ENCODE measurements around the gene UBTD2. TPM values are rescaled to one million over a fixed set of nuclear protein-coding genes. Genes with fewer than 3 reads are reported as not detected.

The UBTD2 gene
- total RNA-seq, 2 donors from 2014 or later: 30.4 to 30.5 TPM

GRCh38 chr5:172178301-172178987 lies 105.1 kb downstream of the UBTD2 start:
- DNase-seq: no peak
- Mint-ChIP-seq H3K4me3 (no peak overlapping the region), H3K4me1 (peaks cover 21% of the 10 kb centered on the region), H3K27ac (no peak overlapping the region), H3K27me3 (ENCODE audit: insufficient read depth) (no peaks in the 10 kb centered on the region), H3K9me3 (no peaks in the 10 kb centered on the region), H3K36me3 (ENCODE audit: low read depth) (peaks cover 8% of the 10 kb centered on the region)
- Histone ChIP-seq H3K36me3 (ENCODE audit: control insufficient read depth, insufficient read depth, low read length) (no peaks in the 10 kb centered on the region), H3K9me3 (ENCODE audit: control insufficient read depth, low read length) (peaks cover 5% of the 10 kb centered on the region), H3K4me1 (ENCODE audit: control insufficient read depth, insufficient read depth, low read length) (no peaks in the 10 kb centered on the region), H3K27ac (ENCODE audit: low read depth, low read length) (no peak overlapping the region), H3K4me3 (ENCODE audit: low read length) (no peak overlapping the region), H3K27me3 (ENCODE audit: control insufficient read depth, insufficient read depth, low read length, poor library complexity, severe bottlenecking) (no peaks in the 10 kb centered on the region), H3K9ac (ENCODE audit: extremely low read depth, low read length, poor library complexity, severe bottlenecking) (no peak overlapping the region)
- WGBS, 2 experiments (ENCODE audit: insufficient coverage in 1 of 2, insufficient read length in 1 of 2): 60 to 72% methylated on average over 17 to 18 of the region's 18 CpGs
- TF ChIP-seq CTCF (conservative IDR thresholded peaks at IDR 0.05): no peak

DNA sequence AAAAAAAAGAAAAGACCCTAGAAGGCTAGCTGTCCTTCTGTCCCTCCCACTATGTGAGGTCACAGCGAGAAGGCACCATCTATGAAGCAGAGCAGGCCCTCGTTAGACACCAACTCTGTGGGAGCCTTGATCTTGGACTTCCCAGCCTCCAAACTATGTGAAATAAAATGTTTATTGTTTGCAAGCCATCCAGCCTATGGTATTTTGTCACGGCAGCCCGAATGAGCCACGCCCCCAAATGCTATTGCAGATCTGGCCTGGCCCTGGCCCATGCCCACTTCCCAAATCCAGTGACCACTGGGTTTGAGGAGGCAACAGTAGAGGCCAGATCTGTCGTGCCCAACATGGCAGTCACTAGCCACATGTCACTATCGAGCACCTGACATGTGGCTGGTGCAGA lies 106.4 kb downstream of the UBTD2 start:
- Mint-ChIP-seq H3K9me3 (no peaks in the 10 kb centered on the region), H3K4me1 (peaks cover 23% of the 10 kb centered on the region)

DNA sequence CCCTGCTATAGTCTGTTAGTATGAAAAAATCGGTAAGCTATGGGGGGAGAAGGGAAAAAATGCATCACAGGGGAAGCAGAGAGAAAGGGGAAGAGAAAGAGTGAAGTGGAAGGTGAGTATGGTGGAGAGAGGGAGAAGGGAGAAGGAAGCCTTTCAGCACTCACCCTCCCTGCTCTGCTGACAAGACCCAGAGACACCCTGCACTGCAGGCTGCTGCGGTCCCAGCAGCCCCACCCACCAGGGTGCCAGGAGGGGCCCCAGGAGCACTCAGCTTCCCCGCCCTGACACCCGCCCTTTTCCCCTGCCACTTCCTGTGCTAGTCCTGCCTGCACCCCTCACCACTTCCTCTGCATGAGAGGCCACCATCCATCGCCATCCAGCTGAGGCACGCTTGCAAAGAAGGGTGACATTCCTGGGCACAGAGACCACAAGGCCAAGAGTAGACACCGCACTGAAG lies 108.3 kb downstream of the UBTD2 start:
- Histone ChIP-seq H3K4me1 (ENCODE audit: control insufficient read depth, insufficient read depth, low read length) (no peaks in the 10 kb centered on the region), H3K36me3 (ENCODE audit: control insufficient read depth, insufficient read depth, low read length) (no peaks in the 10 kb centered on the region), H3K9me3 (ENCODE audit: control insufficient read depth, low read length) (no peaks in the 10 kb centered on the region), H3K4me3 (ENCODE audit: low read length) (no peak overlapping the region), H3K27me3 (ENCODE audit: control insufficient read depth, insufficient read depth, low read length, poor library complexity, severe bottlenecking) (no peaks in the 10 kb centered on the region), H3K9ac (ENCODE audit: extremely low read depth, low read length, poor library complexity, severe bottlenecking) (no peak overlapping the region), H3K27ac (ENCODE audit: low read depth, low read length) (no peak overlapping the region)
- H3K36me3 Mint-ChIP-seq (ENCODE audit: low read depth): no peaks in the 10 kb centered on the region
- H3K4me1 Mint-ChIP-seq: peaks cover 23% of the 10 kb centered on the region
- WGBS, 2 experiments (ENCODE audit: insufficient coverage in 1 of 2, insufficient read length in 1 of 2): 87 to 88% methylated on average over 4 to 7 of the region's 7 CpGs
- no peaks in the 10 kb centered on the region for H3K9me3 Mint-ChIP-seq
- H3K27me3 Mint-ChIP-seq (ENCODE audit: insufficient read depth): no peaks in the 10 kb centered on the region
- no peak for DNase-seq
- no peak overlapping the region for H3K4me3 Mint-ChIP-seq
- H3K27ac Mint-ChIP-seq: no peak overlapping the region
- TF ChIP-seq CTCF (conservative IDR thresholded peaks at IDR 0.05): no peak

More for the DNA sequence above, 106.4 kb downstream of the UBTD2 start:
- Mint-ChIP-seq H3K27ac (no peak overlapping the region), H3K36me3 (ENCODE audit: low read depth) (peaks cover 6% of the 10 kb centered on the region), H3K4me3 (no peak overlapping the region), H3K27me3 (ENCODE audit: insufficient read depth) (no peaks in the 10 kb centered on the region)
- H3K4me3 ChIP-seq (ENCODE audit: low read length): no peak overlapping the region
- no peaks in the 10 kb centered on the region for H3K27me3 ChIP-seq (ENCODE audit: control insufficient read depth, insufficient read depth, low read length, poor library complexity, severe bottlenecking)
- DNase-seq: no peak
- peaks cover 5% of the 10 kb centered on the region for H3K9me3 ChIP-seq (ENCODE audit: control insufficient read depth, low read length)
- no peak for TF ChIP-seq CTCF (conservative IDR thresholded peaks at IDR 0.05)
- WGBS, 2 experiments (ENCODE audit: insufficient coverage in 1 of 2, insufficient read length in 1 of 2): 93 to 100% methylated on average over 4 to 7 of the region's 7 CpGs
- H3K4me1 ChIP-seq (ENCODE audit: control insufficient read depth, insufficient read depth, low read length): no peaks in the 10 kb centered on the region
- no peaks in the 10 kb centered on the region for H3K36me3 ChIP-seq (ENCODE audit: control insufficient read depth, insufficient read depth, low read length)
- no peak overlapping the region for H3K27ac ChIP-seq (ENCODE audit: low read depth, low read length)
- no peak overlapping the region for H3K9ac ChIP-seq (ENCODE audit: extremely low read depth, low read length, poor library complexity, severe bottlenecking)

Data from endodermal cell (in vitro differentiated cells).